GM23248 (cell line): ENCODE measurements around the gene CCL4. TPM values are rescaled to one million over a fixed set of nuclear protein-coding genes. Genes with fewer than 3 reads are reported as not detected.
"Not testable (repeated sequence)": the region's sequence is repeated elsewhere in the genome, so short reads cannot be mapped to it uniquely, and the experiment has no call there.

Experiments used
- DNase-seq: peaks from one replicate; pipeline ENCODE4 v3.0.0-alpha.2; 2015
- H2AFZ ChIP-seq: fragments of 200-600 bp; sonication (generic); 2 replicates; pipeline ENCODE4 v1.6.1; 2016; ENCODE audit warnings: antibody characterized with exemption
- H3F3A ChIP-seq: fragments of 200-600 bp; sonication (generic); 2 replicates; pipeline ENCODE4 v1.6.1; 2016; ENCODE audit warnings: mild to moderate bottlenecking, antibody characterized with exemption, mixed run types; ENCODE audit not compliant: insufficient read depth
- H3K27ac ChIP-seq: fragments of 200-600 bp; sonication (generic); 2 replicates; pipeline ENCODE4 v1.5.1; 2016; ENCODE audit warnings: mild to moderate bottlenecking
- H3K27me3 ChIP-seq: fragments of 200-600 bp; sonication (generic); replicated peaks from 2 replicates; pipeline ENCODE4 v1.6.1; 2016; ENCODE audit warnings: mild to moderate bottlenecking; ENCODE audit not compliant: insufficient read depth
- H3K36me3 ChIP-seq: fragments of 200-600 bp; sonication (generic); 2 replicates; pipeline ENCODE4 v1.6.1; 2016; ENCODE audit warnings: low read depth, mild to moderate bottlenecking
- H3K4me1 ChIP-seq: fragments of 200-600 bp; sonication (generic); 2 replicates; pipeline ENCODE4 v1.6.1; 2016; ENCODE audit warnings: mild to moderate bottlenecking; ENCODE audit not compliant: insufficient read depth
- H3K4me2 ChIP-seq: fragments of 200-600 bp; sonication (generic); one replicate; pipeline ENCODE4 v1.6.1; 2016; ENCODE audit warnings: mild to moderate bottlenecking; ENCODE audit not compliant: unreplicated experiment
- H3K4me3 ChIP-seq: fragments of 200-600 bp; sonication (generic); 2 replicates; pipeline ENCODE4 v1.5.1; 2016; ENCODE audit warnings: mild to moderate bottlenecking
- H3K79me2 ChIP-seq: fragments of 200-600 bp; sonication (generic); 2 replicates; pipeline ENCODE4 v1.6.1; 2016; ENCODE audit warnings: mild to moderate bottlenecking; ENCODE audit not compliant: insufficient read depth
- H3K9ac ChIP-seq: fragments of 200-600 bp; sonication (generic); 2 replicates; pipeline ENCODE4 v1.6.1; 2016; ENCODE audit warnings: mild to moderate bottlenecking
- H3K9me2 ChIP-seq: fragments of 200-600 bp; sonication (generic); 2 replicates; pipeline ENCODE4 v1.6.1; 2016; ENCODE audit warnings: mixed run types, mild to moderate bottlenecking, moderate library complexity; ENCODE audit not compliant: insufficient read depth
- H3K9me3 ChIP-seq: fragments of 200-600 bp; sonication (generic); one replicate; pipeline ENCODE4 v1.6.1; 2017; ENCODE audit warnings: low read depth
- H4K20me1 ChIP-seq: fragments of 200-600 bp; sonication (generic); 2 replicates; pipeline ENCODE4 v1.6.0; 2016; ENCODE audit not compliant: insufficient read depth
- EZH2 ChIP-seq: fragments of 200-600 bp; sonication (generic); IDR thresholded peaks from 2 replicates; pipeline ENCODE4 v1.6.1; 2018; ENCODE audit warnings: antibody characterized with exemption, mild to moderate bottlenecking; ENCODE audit not compliant: insufficient read depth, poor library complexity, severe bottlenecking
- EZH2phosphoT487 ChIP-seq: fragments of 200-600 bp; sonication (generic); IDR thresholded peaks from 2 replicates; pipeline ENCODE4 v1.6.1; 2018; ENCODE audit warnings: antibody characterized with exemption, moderate library complexity, mild to moderate bottlenecking, low read depth; ENCODE audit not compliant: insufficient read depth
- WGBS, 2 experiments: methylation state at CpG; one replicate each; pipeline ENCODE4 v1.1.6; 2015 to 2017; ENCODE audit warnings: low lambda C conversion rate in 2 of 2, low coverage in 1 of 2; ENCODE audit errors: missing lambda C conversion rate in 2 of 2; 5-methylcytosine and 5-hydroxymethylcytosine counted together
- in situ Hi-C: fragments of 300-500 bp; cut with MboI; formaldehyde crosslinking; loops from 2 replicates; pipeline ENCODE4 v1.15.0; 2020
- polyA plus RNA-seq: library from polyadenylated mRNA; unstranded; fragments of >200 nt; fragmentation: Nextera tagmentation; extraction: Ambion mirVana; gene quantifications from 2 replicates; pipeline ENCODE4 v1.2.1, GENCODE V29; 2016
- total RNA-seq: library from RNA; depleted of rRNA; stranded (reverse); fragments of >200 nt; shearing (Covaris generic); gene quantifications from 2 replicates; pipeline ENCODE4 v1.2.3, GENCODE V29; 2014

CCL4 gene
- total and polyA plus RNA-seq, 2 experiments from 2014 or later, result not detected

DNA sequence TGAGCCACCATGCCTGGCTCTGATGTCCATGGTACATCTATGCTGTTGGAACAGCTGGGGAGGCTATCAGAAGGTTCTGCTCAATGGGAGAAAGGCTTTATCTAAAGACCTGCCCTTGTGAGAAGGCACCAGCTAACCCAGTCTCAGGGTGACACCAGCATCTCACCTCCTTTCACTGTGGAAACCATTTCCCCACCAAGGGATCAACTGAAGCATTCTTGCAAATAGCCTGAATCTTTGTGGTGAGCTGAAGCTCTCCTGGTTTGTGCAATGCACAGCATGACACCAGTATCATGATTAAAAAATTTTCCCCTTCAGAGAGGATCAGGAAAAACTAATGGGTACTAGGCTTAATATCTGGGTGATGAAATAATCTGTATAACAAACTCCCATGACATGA, 34.5 kb upstream of the CCL4 start:
- Histone ChIP-seq H3K4me1 (no peaks in the 10 kb centered on the region), H3K9me3 (no peaks in the 10 kb centered on the region), H3K79me2 (no peaks in the 10 kb centered on the region), H3K27ac (no peak overlapping the region), H3K27me3 (no peaks in the 10 kb centered on the region), H3K36me3 (no peaks in the 10 kb centered on the region), H3K4me3 (no peak overlapping the region), H3K9ac (no peak overlapping the region), H2AFZ (no peak overlapping the region), H3K4me2 (no peak overlapping the region), H4K20me1 (no peaks in the 10 kb centered on the region), H3K9me2 (no peaks in the 10 kb centered on the region), H3F3A (no peaks in the 10 kb centered on the region)
- DNase-seq, result no peak
- in situ Hi-C loops, result no loop called here
- no peak for TF ChIP-seq EZH2
- no peak for TF ChIP-seq EZH2phosphoT487

- Histone ChIP-seq H3K4me3 (no peak overlapping the region), H3K4me2 (no peak overlapping the region), H3K27ac (no peak overlapping the region), H3K79me2 (no peaks in the 10 kb centered on the region), H3K36me3 (no peaks in the 10 kb centered on the region), H2AFZ (no peak overlapping the region), H3K9me3 (no peaks in the 10 kb centered on the region), H3K27me3 (no peaks in the 10 kb centered on the region), H3K9ac (no peak overlapping the region), H3K4me1 (no peaks in the 10 kb centered on the region), H3K9me2 (no peaks in the 10 kb centered on the region), H4K20me1 (no peaks in the 10 kb centered on the region), H3F3A (no peaks in the 10 kb centered on the region)
- 15 to 18% methylated on average over 3 of the region's 3 CpGs for WGBS, 2 experiments
- in situ Hi-C loops, result no loop called here
- no peak for DNase-seq
- TF ChIP-seq EZH2phosphoT487 (no peak), EZH2 (no peak)
Observed at GRCh38 chr17:36070427-36070826, 33.2 kb upstream of the CCL4 start.

- H3K4me3 ChIP-seq, result no peak overlapping the region
- H3K27ac ChIP-seq, result no peak overlapping the region
- H4K20me1 ChIP-seq, result no peaks in the 10 kb centered on the region
- H2AFZ ChIP-seq, result no peak overlapping the region
- WGBS, 2 experiments, result 37 to 38% methylated on average over 2 of the region's 2 CpGs
- no peaks in the 10 kb centered on the region for H3F3A ChIP-seq
- no peaks in the 10 kb centered on the region for H3K36me3 ChIP-seq
- TF ChIP-seq EZH2phosphoT487 (no peak), EZH2 (no peak)
- in situ Hi-C loops, result no loop called here
- H3K79me2 ChIP-seq, result no peaks in the 10 kb centered on the region
- no peaks in the 10 kb centered on the region for H3K4me1 ChIP-seq
- H3K9ac ChIP-seq, result no peak overlapping the region
- H3K27me3 ChIP-seq, result no peaks in the 10 kb centered on the region
- no peaks in the 10 kb centered on the region for H3K9me2 ChIP-seq
- no peak overlapping the region for H3K4me2 ChIP-seq
- DNase-seq, result no peak
- H3K9me3 ChIP-seq, result no peaks in the 10 kb centered on the region
Observed at GRCh38 chr17:36071751-36072150, 31.9 kb upstream of the CCL4 start.

GRCh38 chr17:36072431-36073121, 31.1 kb upstream of the CCL4 start:
- no peaks in the 10 kb centered on the region for H3F3A ChIP-seq
- no peak overlapping the region for H3K4me2 ChIP-seq
- no peak overlapping the region for H3K4me3 ChIP-seq
- no peaks in the 10 kb centered on the region for H4K20me1 ChIP-seq
- no peak overlapping the region for H3K9ac ChIP-seq
- WGBS, 2 experiments, result 31 to 34% methylated on average over 12 of the region's 12 CpGs
- no peaks in the 10 kb centered on the region for H3K9me2 ChIP-seq
- TF ChIP-seq EZH2phosphoT487 (no peak), EZH2 (no peak)
- H3K27me3 ChIP-seq, result no peaks in the 10 kb centered on the region
- in situ Hi-C loops, result no loop called here
- H3K36me3 ChIP-seq, result no peaks in the 10 kb centered on the region
- H3K9me3 ChIP-seq, result no peaks in the 10 kb centered on the region
- no peak overlapping the region for H3K27ac ChIP-seq
- DNase-seq, result peak; percentile 55
- H3K4me1 ChIP-seq, result no peaks in the 10 kb centered on the region
- no peaks in the 10 kb centered on the region for H3K79me2 ChIP-seq
- H2AFZ ChIP-seq, result no peak overlapping the region

GRCh38 chr17:36074365-36074764, 29.3 kb upstream of the CCL4 start:
- Histone ChIP-seq H3K36me3 (no peaks in the 10 kb centered on the region), H3K9me2 (no peaks in the 10 kb centered on the region), H3K9me3 (no peaks in the 10 kb centered on the region), H3K4me1 (no peaks in the 10 kb centered on the region), H3K4me3 (no peak overlapping the region), H2AFZ (no peak overlapping the region), H3K27me3 (no peaks in the 10 kb centered on the region), H3K4me2 (no peak overlapping the region), H4K20me1 (no peaks in the 10 kb centered on the region), H3K9ac (no peak overlapping the region), H3F3A (no peaks in the 10 kb centered on the region), H3K27ac (no peak overlapping the region), H3K79me2 (no peaks in the 10 kb centered on the region)
- TF ChIP-seq EZH2phosphoT487, result no peak
- TF ChIP-seq EZH2, result no peak
- DNase-seq, result no peak
- in situ Hi-C loops, result no loop called here
- 61 to 72% methylated on average over 1 of the region's 1 CpG for WGBS, 2 experiments

- in situ Hi-C loops, result not testable (repeated sequence)
- 24 to 25% methylated on average over 5 of the region's 5 CpGs for WGBS, 2 experiments
Observed at GRCh38 chr17:36081681-36082471, 21.8 kb upstream of the CCL4 start.

More at GRCh38 chr17:36081681-36082471, 21.8 kb upstream of the CCL4 start:
- H3K9me2 ChIP-seq, DNase-seq, H3K36me3 ChIP-seq, H3K27me3 ChIP-seq, H3K9me3 ChIP-seq, H3F3A ChIP-seq, H3K4me3 ChIP-seq, H3K27ac ChIP-seq, H2AFZ ChIP-seq, H3K4me1 ChIP-seq, H3K4me2 ChIP-seq, H3K9ac ChIP-seq, H3K79me2 ChIP-seq, H4K20me1 ChIP-seq: not testable (repeated sequence)
